ENCODE results near the gene SNX9.

The SNX9 gene

GRCh38 chr6:157861184-157861583 is 38.1 kb downstream of the SNX9 start:
- H3K4me1 Mint-ChIP-seq, result peaks cover 47% of the 10 kb centered on the region
- TF ChIP-seq, protein P1, sequence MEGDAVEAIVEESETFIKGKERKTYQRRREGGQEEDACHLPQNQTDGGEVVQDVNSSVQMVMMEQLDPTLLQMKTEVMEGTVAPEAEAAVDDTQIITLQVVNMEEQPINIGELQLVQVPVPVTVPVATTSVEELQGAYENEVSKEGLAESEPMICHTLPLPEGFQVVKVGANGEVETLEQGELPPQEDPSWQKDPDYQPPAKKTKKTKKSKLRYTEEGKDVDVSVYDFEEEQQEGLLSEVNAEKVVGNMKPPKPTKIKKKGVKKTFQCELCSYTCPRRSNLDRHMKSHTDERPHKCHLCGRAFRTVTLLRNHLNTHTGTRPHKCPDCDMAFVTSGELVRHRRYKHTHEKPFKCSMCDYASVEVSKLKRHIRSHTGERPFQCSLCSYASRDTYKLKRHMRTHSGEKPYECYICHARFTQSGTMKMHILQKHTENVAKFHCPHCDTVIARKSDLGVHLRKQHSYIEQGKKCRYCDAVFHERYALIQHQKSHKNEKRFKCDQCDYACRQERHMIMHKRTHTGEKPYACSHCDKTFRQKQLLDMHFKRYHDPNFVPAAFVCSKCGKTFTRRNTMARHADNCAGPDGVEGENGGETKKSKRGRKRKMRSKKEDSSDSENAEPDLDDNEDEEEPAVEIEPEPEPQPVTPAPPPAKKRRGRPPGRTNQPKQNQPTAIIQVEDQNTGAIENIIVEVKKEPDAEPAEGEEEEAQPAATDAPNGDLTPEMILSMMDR (IDR thresholded peaks at IDR 0.05), result no peak

GRCh38 chr6:157861814-157862213 is 38.8 kb downstream of the SNX9 start:
- Mint-ChIP-seq H3K4me3 (no peak overlapping the region), H3K27ac (no peak overlapping the region)
- TF ChIP-seq, protein P1 (IDR thresholded peaks at IDR 0.05), result no peak

More at GRCh38 chr6:157861184-157861583, 38.1 kb downstream of the SNX9 start:
- Mint-ChIP-seq H3K27me3 (ENCODE audit: low read depth, poor library complexity) (no peaks in the 10 kb centered on the region), H3K4me3 (no peak overlapping the region), H3K27ac (peak overlapping the region; percentile 15), H3K9me3 (peaks cover 14% of the 10 kb centered on the region), H3K36me3 (ENCODE audit: low read depth) (peaks cover 25% of the 10 kb centered on the region)
- no peak for DNase-seq

GRCh38 chr6:157862706-157863105 is 39.7 kb downstream of the SNX9 start:
- no peak for DNase-seq
- Mint-ChIP-seq H3K36me3 (ENCODE audit: low read depth) (peaks cover 25% of the 10 kb centered on the region), H3K9me3 (peaks cover 9% of the 10 kb centered on the region), H3K27me3 (ENCODE audit: low read depth, poor library complexity) (no peaks in the 10 kb centered on the region), H3K4me3 (no peak overlapping the region), H3K27ac (no peak overlapping the region), H3K4me1 (peaks cover 57% of the 10 kb centered on the region)
- TF ChIP-seq, protein P1 (IDR thresholded peaks at IDR 0.05), result no peak

More at GRCh38 chr6:157861814-157862213, 38.8 kb downstream of the SNX9 start:
- no peaks in the 10 kb centered on the region for H3K27me3 Mint-ChIP-seq (ENCODE audit: low read depth, poor library complexity)
- peaks cover 14% of the 10 kb centered on the region for H3K9me3 Mint-ChIP-seq
- peaks cover 51% of the 10 kb centered on the region for H3K4me1 Mint-ChIP-seq
- no peak for DNase-seq
- H3K36me3 Mint-ChIP-seq (ENCODE audit: low read depth), result peaks cover 25% of the 10 kb centered on the region

GRCh38 chr6:157864185-157864761 is 41.2 kb downstream of the SNX9 start:
- DNase-seq, result no peak
- TF ChIP-seq, protein P1 (IDR thresholded peaks at IDR 0.05), result no peak
- H3K4me3 Mint-ChIP-seq, result no peak overlapping the region
- H3K27ac Mint-ChIP-seq, result no peak overlapping the region
- H3K36me3 Mint-ChIP-seq (ENCODE audit: low read depth), result peaks cover 18% of the 10 kb centered on the region
- no peaks in the 10 kb centered on the region for H3K27me3 Mint-ChIP-seq (ENCODE audit: low read depth, poor library complexity)
- no peaks in the 10 kb centered on the region for H3K9me3 Mint-ChIP-seq
- peaks cover 56% of the 10 kb centered on the region for H3K4me1 Mint-ChIP-seq

DNA sequence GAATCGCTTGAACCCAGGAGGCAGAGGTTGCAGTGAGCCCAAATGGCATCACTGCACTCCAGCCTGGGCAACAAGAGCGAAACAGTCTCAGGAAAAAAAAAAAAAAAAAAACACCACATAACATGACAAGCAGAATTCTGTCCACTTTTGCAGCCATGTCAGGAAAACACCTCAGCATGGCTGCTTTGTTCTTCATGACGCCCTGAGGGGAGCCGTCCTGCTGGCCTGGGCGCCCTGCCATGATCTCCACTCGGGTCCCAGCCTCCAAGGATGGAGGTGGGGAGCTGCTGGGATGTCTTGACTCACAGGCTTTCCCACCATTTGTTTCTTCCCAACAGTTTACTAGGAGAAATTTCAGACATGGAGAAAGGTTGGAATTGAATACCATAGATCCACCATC is 42.2 kb downstream of the SNX9 start:
- Mint-ChIP-seq H3K27me3 (ENCODE audit: low read depth, poor library complexity) (no peaks in the 10 kb centered on the region), H3K4me3 (no peak overlapping the region), H3K36me3 (ENCODE audit: low read depth) (peaks cover 18% of the 10 kb centered on the region), H3K27ac (peak overlapping the region; percentile 47), H3K4me1 (peaks cover 47% of the 10 kb centered on the region), H3K9me3 (no peaks in the 10 kb centered on the region)
- TF ChIP-seq, protein P1 (IDR thresholded peaks at IDR 0.05), result no peak
- DNase-seq, result no peak

GRCh38 chr6:157867155-157867559 is 44.1 kb downstream of the SNX9 start:
- Mint-ChIP-seq H3K27ac (peak overlapping the region; percentile 25), H3K9me3 (no peaks in the 10 kb centered on the region), H3K27me3 (ENCODE audit: low read depth, poor library complexity) (no peaks in the 10 kb centered on the region), H3K4me3 (no peak overlapping the region), H3K36me3 (ENCODE audit: low read depth) (peaks cover 18% of the 10 kb centered on the region), H3K4me1 (peaks cover 28% of the 10 kb centered on the region)
- no peak for DNase-seq
- TF ChIP-seq, protein P1 (IDR thresholded peaks at IDR 0.05), result no peak
